ENCODE results near the gene EML1. TPM values are rescaled to one million over a fixed set of nuclear protein-coding genes. Genes with fewer than 3 reads are reported as not detected.

EML1 gene
- total and polyA plus RNA-seq, 7 donors = 3.9 to 148 (median 91.5) TPM

DNA sequence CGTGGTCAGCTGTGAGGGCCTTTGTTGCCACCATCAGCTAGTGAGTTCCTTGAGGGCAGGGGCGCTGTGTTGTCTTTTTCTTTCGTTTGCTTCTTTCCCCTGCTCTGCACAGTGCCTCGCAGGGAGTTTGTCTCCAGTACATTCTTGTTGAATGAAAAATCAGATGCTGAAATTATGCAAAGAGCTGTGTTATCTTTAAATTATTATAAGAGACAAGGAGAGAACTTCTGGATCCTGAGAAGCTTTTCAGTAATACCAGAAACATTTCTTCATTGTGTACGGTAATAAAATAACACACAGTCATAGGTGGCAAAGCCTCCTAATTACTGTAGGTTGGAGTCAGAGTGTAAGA, 14.9 kb downstream of the EML1 start:
- no peak for TF ChIP-seq EP300 (IDR thresholded peaks at IDR 0.05)
- TF ChIP-seq POLR2AphosphoS5 (IDR thresholded peaks at IDR 0.05) = no peak
- Histone ChIP-seq H3K27me3 (no peaks in the 10 kb centered on the region), H3K9me3 (no peaks in the 10 kb centered on the region), H3K4me3 (no peak overlapping the region), H3K36me3 (no peaks in the 10 kb centered on the region), H3K27ac (peak overlapping the region; percentile 75 to 84 (median 80)), H3K4me1 (peaks cover 0 to 71% (median 57%) of the 10 kb centered on the region in 4 donors)
- 73 to 82% methylated on average over 5 of the region's 5 CpGs for WGBS, 2 donors
- intact Hi-C loops (cut with DNase I) = loop anchor here (2.0 to 5.0 kb wide), 2 partner anchors 13 to 69 kb away; no protein-coding TSS in a partner anchor
- no peak for DNase-seq

DNA sequence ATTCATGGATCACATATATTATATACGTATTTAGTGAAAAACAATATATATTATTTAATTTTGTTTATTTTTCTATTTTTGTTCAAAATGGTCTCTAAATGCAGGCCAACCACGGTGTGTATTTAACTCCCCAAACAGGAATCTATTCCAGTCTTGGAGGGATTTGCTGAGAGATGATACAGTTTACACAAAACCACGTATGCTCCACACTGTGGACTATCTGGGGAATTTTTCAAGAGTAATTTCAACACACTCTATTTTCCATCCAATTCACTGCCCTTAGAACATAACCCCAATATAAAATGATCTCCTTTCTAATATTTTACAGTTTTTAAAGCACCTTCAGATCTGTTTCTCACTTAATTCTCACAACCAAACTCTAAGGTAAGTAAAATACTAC, 15.3 kb downstream of the EML1 start:
- peak overlapping the region; percentile 75 to 84 (median 80) for H3K27ac ChIP-seq
- intact Hi-C loops (cut with DNase I) = loop anchor here (2.0 to 5.0 kb wide), 2 partner anchors 14 to 69 kb away; no protein-coding TSS in a partner anchor
- WGBS, 2 donors = 60 to 77% methylated on average over 3 of the region's 3 CpGs
- H3K27me3 ChIP-seq = no peaks in the 10 kb centered on the region
- H3K4me3 ChIP-seq = no peak overlapping the region
- H3K36me3 ChIP-seq = no peaks in the 10 kb centered on the region
- no peak for DNase-seq
- TF ChIP-seq POLR2AphosphoS5 (IDR thresholded peaks at IDR 0.05) (no peak), EP300 (IDR thresholded peaks at IDR 0.05) (no peak), POLR2A (IDR thresholded peaks at IDR 0.05) (no peak)
- TF ChIP-seq, protein P1, sequence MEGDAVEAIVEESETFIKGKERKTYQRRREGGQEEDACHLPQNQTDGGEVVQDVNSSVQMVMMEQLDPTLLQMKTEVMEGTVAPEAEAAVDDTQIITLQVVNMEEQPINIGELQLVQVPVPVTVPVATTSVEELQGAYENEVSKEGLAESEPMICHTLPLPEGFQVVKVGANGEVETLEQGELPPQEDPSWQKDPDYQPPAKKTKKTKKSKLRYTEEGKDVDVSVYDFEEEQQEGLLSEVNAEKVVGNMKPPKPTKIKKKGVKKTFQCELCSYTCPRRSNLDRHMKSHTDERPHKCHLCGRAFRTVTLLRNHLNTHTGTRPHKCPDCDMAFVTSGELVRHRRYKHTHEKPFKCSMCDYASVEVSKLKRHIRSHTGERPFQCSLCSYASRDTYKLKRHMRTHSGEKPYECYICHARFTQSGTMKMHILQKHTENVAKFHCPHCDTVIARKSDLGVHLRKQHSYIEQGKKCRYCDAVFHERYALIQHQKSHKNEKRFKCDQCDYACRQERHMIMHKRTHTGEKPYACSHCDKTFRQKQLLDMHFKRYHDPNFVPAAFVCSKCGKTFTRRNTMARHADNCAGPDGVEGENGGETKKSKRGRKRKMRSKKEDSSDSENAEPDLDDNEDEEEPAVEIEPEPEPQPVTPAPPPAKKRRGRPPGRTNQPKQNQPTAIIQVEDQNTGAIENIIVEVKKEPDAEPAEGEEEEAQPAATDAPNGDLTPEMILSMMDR (IDR thresholded peaks at IDR 0.05) = no peak
- peaks cover 0 to 72% (median 59%) of the 10 kb centered on the region in 4 donors for H3K4me1 ChIP-seq
- no peaks in the 10 kb centered on the region for H3K9me3 ChIP-seq

DNA sequence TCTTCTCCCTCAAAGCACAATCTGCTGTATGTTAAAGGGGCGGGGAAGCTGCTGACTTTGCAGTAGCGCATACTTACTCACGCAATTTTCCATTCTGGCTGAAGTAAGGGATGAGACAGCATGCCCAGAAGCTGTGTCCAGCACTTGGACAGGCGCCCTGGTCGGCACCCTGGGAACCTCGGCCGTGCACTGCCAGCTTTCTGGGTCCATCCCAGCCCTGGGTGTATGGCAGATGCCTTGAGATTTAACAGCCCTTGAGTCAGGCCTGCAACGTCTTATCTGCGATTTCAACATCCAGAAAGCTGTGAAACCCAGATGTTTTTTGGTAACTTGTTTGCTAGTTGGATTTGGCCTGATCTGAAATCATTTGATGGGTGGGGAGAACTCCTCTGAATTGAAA, 16.1 kb downstream of the EML1 start:
- no peaks in the 10 kb centered on the region for H3K9me3 ChIP-seq
- H3K27ac ChIP-seq = peak overlapping the region; percentile 75 to 84 (median 80)
- WGBS, 2 donors = 77 to 80% methylated on average over 9 of the region's 9 CpGs
- H3K4me3 ChIP-seq = no peak overlapping the region
- DNase-seq = peak; percentile 95
- intact Hi-C loops (cut with DNase I) = loop anchor here (2.0 to 5.0 kb wide), 2 partner anchors 15 to 68 kb away; no protein-coding TSS in a partner anchor
- H3K27me3 ChIP-seq = no peaks in the 10 kb centered on the region
- H3K4me1 ChIP-seq = peaks cover 0 to 78% (median 63%) of the 10 kb centered on the region in 4 donors
- TF ChIP-seq EP300 (IDR thresholded peaks at IDR 0.05) (peak in 2 of 4 donors; percentile 34 to 44), POLR2AphosphoS5 (IDR thresholded peaks at IDR 0.05) (peak; percentile 78 to 86 (median 82)), POLR2A (IDR thresholded peaks at IDR 0.05) (no peak)
- H3K36me3 ChIP-seq = no peaks in the 10 kb centered on the region

DNA sequence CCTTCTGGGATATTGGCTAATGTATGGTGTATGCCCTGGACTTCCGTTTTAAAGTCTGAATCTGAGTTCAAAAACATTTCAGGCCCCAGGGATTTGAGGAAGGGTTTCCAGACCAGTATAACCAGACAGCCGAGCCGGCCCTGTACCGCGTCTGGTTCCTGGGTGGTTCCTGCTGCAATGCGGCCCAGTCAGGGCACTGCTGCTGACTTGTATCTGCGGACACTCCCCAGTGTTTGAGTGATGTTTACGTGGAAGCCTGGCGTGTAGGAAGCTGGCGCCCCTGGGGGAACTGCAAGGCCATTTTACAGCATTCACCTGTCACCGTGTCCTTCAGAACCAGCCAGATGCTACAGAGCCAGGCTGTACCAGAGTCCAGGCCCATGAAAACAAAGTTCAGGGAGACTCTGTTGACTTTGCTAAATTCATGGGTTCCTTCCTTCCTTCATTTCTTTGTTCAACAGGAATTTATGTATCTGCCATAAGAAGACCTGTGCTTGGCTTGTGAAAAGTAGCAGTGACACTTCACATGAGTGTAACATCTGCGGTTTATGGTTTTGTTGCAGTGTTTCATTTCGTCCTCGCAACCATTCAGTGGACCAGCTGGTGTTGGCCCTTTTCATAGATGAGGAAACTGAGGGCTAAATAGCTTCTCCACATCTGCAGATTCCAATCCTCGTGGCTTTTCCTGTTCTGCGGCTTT, 16.8 kb downstream of the EML1 start:
- intact Hi-C loops (cut with DNase I) = loop anchor here (2.0 to 5.0 kb wide), 3 partner anchors 15 to 128 kb away; partner anchors contain the start of gene CYP46A1
- peak; percentile 83 for DNase-seq
- H3K9me3 ChIP-seq = no peaks in the 10 kb centered on the region
- no peaks in the 10 kb centered on the region for H3K27me3 ChIP-seq
- WGBS, 2 donors = 72 to 81% methylated on average over 16 of the region's 16 CpGs
- H3K36me3 ChIP-seq = no peaks in the 10 kb centered on the region
- H3K4me1 ChIP-seq = peaks cover 0 to 84% (median 65%) of the 10 kb centered on the region in 4 donors
- no peak overlapping the region for H3K4me3 ChIP-seq
- TF ChIP-seq EP300 (IDR thresholded peaks at IDR 0.05) (no peak), POLR2AphosphoS5 (IDR thresholded peaks at IDR 0.05) (peak in 1 of 4 donors; percentile 2)
- peak overlapping the region; percentile 75 to 84 (median 80) for H3K27ac ChIP-seq

DNA sequence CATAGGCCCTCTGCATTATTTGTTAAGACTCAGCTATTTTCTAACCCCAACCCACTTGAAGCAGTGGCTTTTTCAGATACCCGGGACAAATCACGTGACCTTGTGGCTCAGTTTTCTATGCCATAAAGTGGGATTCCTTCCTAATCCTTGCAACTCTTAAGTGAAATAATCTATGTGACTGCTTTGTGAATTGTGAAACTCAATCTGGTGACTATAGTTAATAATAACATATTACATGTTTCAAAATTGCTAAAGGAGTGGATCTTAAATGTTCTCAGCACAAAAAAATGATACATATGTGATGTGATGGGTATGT, 17.3 kb downstream of the EML1 start:
- intact Hi-C loops (cut with DNase I) = loop anchor here (5.0 kb wide), 1 partner anchor 128 kb away; the partner anchor contains the start of gene CYP46A1
- H3K27me3 ChIP-seq = no peaks in the 10 kb centered on the region
- H3K36me3 ChIP-seq = no peaks in the 10 kb centered on the region
- H3K4me1 ChIP-seq = peaks cover 0 to 89% (median 70%) of the 10 kb centered on the region in 4 donors
- no peak overlapping the region for H3K4me3 ChIP-seq
- peak overlapping the region; percentile 75 to 84 (median 80) for H3K27ac ChIP-seq
- DNase-seq = no peak
- TF ChIP-seq POLR2AphosphoS5 (IDR thresholded peaks at IDR 0.05) (no peak), POLR2A (IDR thresholded peaks at IDR 0.05) (no peak), EP300 (IDR thresholded peaks at IDR 0.05) (no peak)
- TF ChIP-seq, protein P1 (IDR thresholded peaks at IDR 0.05) = no peak
- H3K9me3 ChIP-seq = no peaks in the 10 kb centered on the region
- 82 to 88% methylated on average over 2 of the region's 2 CpGs for whole genome bisulfite sequencing, 2 donors

DNA sequence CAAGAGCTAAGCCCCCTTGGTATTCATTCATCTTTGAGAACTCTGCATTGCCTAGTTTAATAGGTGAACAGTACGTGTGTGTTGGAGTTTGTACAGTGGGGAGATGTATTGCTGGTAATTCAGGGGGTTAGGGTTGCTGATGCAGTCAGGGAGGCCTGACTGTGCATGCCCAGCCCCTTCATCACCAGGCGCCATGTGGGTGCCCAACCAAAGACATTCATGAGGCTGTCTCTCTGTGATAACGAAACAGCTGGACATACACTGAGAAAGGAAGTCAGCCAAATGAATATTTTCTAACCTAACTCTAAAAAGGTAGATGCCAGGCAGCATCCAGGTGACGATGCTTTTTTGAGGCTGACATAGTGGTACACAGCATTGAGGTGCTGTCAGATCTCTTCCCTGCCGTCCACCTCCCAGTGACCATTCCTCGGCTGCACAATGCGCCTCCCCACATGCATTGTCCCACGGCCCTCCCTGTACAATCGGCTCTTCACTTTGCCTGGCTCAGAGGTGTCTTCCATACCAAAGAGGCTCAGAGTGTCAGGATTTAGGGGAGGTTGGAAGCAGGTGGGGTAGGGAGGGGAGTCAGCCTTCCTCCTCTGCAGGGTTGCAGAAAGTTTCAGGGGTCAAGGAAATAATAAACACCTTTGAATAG, 19.0 kb downstream of the EML1 start:
- H3K9me3 ChIP-seq = no peaks in the 10 kb centered on the region
- H3K4me1 ChIP-seq = peaks cover 0 to 93% (median 74%) of the 10 kb centered on the region in 4 donors
- peak overlapping the region in 2 of 4 donors; percentile 84 for H3K27ac ChIP-seq
- no peak overlapping the region for H3K4me3 ChIP-seq
- intact Hi-C loops (cut with DNase I) = loop anchor here (5.0 kb wide), 1 partner anchor 130 kb away; the partner anchor contains the start of gene CYP46A1
- TF ChIP-seq POLR2A (IDR thresholded peaks at IDR 0.05) (no peak), POLR2AphosphoS5 (IDR thresholded peaks at IDR 0.05) (no peak), EP300 (IDR thresholded peaks at IDR 0.05) (no peak)
- TF ChIP-seq, protein P1 (IDR thresholded peaks at IDR 0.05) = no peak
- DNase-seq = no peak
- no peaks in the 10 kb centered on the region for H3K27me3 ChIP-seq
- no peaks in the 10 kb centered on the region for H3K36me3 ChIP-seq
- 89% methylated on average over 9 of the region's 9 CpGs for WGBS, 2 donors
